Central memory CD8-positive, alpha-beta T cell (primary cell): ENCODE results near the gene FOXN3.
A peak's percentile ranks its signal among the peaks of the same experiment; 100 is the strongest.

Experiments used
- ATAC-seq: fragments of 150-1000 bp; cut with Tn5 transposase; replicated peaks from 2 replicates; pipeline ENCODE4 v1.10.0; 2022; ENCODE audit warnings: mild to moderate bottlenecking, moderate FRiP score, moderate number of reproducible peaks; ENCODE audit not compliant: poor library complexity, severe bottlenecking; ENCODE audit errors: extremely low read depth
- DNase-seq, 2 donors: peaks; one replicate each; pipeline ENCODE4 v3.0.0; 2021; ENCODE audit warnings: low spot score in 2 of 2
- H3K27ac Mint-ChIP-seq: one replicate; pipeline ENCODE4 v1.8.0; 2022; ENCODE audit warnings: low read depth, mild to moderate bottlenecking, moderate library complexity, mixed read lengths
- H3K27me3 Mint-ChIP-seq: one replicate; pipeline ENCODE4 v1.8.0; 2022; ENCODE audit warnings: mixed read lengths
- H3K36me3 Mint-ChIP-seq: one replicate; pipeline ENCODE4 v1.8.0; 2022; ENCODE audit warnings: mild to moderate bottlenecking, moderate library complexity, mixed read lengths; ENCODE audit not compliant: insufficient read depth
- H3K4me1 Mint-ChIP-seq: one replicate; pipeline ENCODE4 v1.8.0; 2022; ENCODE audit warnings: mixed read lengths
- H3K4me3 Mint-ChIP-seq: one replicate; pipeline ENCODE4 v1.8.0; 2022; ENCODE audit warnings: mild to moderate bottlenecking, moderate library complexity, mixed read lengths
- H3K9me3 Mint-ChIP-seq: one replicate; pipeline ENCODE4 v1.8.0; 2022; ENCODE audit warnings: mixed read lengths

The FOXN3 gene

DNA sequence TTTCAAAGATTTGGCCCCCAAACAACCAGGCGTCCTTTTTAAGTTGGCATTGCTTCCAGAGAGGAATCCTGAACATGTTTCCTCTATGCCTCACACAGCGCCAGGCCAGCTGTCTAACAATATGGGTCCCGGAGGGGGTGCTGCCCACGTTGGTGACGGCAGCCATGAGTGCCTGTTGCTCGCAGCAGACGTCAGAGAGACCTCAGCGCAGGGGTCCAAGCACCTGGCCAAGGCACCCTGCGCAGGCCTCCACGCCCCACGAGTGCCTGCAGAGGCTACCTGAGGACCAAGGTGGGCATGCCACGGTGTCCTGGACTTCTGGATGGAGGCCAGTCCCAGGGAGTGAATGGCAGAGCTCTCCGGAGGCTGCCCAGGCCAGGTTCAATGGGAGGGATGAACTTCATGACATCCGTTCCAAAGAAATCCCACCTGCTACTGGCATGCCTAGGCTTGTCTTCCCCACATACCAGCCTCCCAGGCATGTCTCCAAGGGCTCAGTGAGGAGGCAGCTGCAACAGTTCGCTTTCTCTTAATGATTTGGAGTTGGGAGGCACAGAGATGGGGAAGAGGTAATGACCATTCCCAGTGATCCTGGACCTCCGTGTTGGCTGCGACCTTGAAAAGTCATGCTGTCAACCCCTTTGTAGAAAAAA lies 11.6 kb upstream of the FOXN3 start:
- Mint-ChIP-seq H3K4me1 (peaks cover 37% of the 10 kb centered on the region), H3K4me3 (peak overlapping the region; percentile 78), H3K9me3 (no peaks in the 10 kb centered on the region), H3K27me3 (no peaks in the 10 kb centered on the region), H3K36me3 (peaks cover 9% of the 10 kb centered on the region), H3K27ac (peak overlapping the region; percentile 94)
- no peak for DNase-seq
- no peak for ATAC-seq

DNA sequence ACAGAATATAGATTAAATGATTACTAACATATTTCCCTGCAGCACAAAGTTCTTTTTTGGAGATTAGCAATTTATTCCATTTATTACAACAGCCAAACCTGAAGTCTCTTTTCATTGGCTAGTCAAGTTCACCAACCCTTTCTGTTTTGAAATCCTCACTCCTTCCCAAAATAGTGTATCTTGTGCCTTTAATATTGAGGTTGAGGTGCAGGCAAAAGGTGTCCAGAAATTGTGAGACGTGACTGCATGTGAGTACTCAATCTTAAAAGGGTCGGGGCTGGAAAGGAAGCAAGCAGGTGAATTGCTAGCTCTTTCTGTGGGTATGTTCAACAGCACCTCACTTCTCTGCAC lies 11.1 kb upstream of the FOXN3 start:
- no peaks in the 10 kb centered on the region for H3K9me3 Mint-ChIP-seq
- H3K36me3 Mint-ChIP-seq: peaks cover 9% of the 10 kb centered on the region
- peaks cover 41% of the 10 kb centered on the region for H3K4me1 Mint-ChIP-seq
- H3K4me3 Mint-ChIP-seq: no peak overlapping the region
- DNase-seq (no peak), ATAC-seq (no peak)
- H3K27ac Mint-ChIP-seq: no peak overlapping the region
- H3K27me3 Mint-ChIP-seq: no peaks in the 10 kb centered on the region

DNA sequence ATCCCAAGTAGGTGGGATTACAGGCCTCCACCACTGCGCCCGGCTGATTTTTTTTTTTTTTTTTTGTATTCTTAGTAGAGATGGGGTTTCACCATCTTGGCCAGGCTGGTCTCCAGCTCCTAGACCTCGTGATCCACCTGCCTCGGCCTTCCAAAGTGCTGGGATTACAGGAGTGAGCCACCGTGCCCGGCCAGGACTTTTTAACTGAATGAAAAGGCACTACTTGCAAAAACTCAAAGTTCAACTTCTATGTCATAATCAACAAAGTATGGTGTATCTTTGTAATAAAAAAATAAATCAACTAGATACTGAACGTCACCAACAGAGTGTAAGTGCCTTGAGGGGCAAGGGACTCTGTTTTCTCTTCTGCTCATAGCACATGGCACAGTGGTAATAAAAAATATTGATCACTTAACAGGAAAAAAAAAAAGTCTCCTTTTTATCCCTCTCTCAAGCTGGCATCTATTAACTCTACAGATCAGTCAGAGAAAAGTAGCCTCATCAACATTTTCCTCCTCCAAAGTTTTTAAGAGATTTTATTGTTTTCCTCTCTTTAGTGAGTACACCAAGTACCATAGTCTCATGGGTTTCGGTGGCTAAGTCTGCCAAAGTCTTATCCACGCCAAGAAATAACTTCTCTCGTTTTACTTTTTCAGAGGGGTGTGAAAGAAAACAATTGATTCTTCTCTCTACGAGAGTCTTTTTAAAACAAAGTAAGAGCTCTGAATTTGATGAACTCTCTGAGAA lies 10.6 kb upstream of the FOXN3 start:
- ATAC-seq (no peak), DNase-seq (no peak)
- Mint-ChIP-seq H3K4me3 (peak overlapping the region; percentile 20), H3K9me3 (no peaks in the 10 kb centered on the region), H3K27ac (no peak overlapping the region), H3K27me3 (no peaks in the 10 kb centered on the region), H3K36me3 (peaks cover 9% of the 10 kb centered on the region), H3K4me1 (peaks cover 43% of the 10 kb centered on the region)

DNA sequence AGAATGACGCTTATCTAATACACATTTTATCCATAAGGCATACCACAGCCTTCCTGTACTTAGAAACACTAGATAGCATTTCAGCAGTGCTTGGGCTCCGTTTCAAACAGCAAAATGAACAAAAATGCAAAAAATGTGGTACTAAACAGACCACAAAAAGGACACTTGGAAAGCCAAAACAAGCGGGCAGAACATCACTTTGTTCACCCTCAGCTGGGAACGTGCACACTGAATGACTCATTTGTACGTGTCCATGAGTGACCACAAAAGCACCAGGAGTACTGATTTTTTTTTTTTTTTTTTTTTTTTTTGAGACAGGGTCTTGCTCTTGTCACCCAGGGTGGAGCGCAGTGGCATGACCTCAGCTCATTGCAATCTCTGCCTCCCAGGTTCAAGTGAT lies 8.9 kb upstream of the FOXN3 start:
- Mint-ChIP-seq H3K4me1 (peaks cover 38% of the 10 kb centered on the region), H3K27me3 (no peaks in the 10 kb centered on the region), H3K27ac (no peak overlapping the region), H3K36me3 (peaks cover 9% of the 10 kb centered on the region), H3K9me3 (no peaks in the 10 kb centered on the region), H3K4me3 (no peak overlapping the region)
- DNase-seq: no peak
- no peak for ATAC-seq

DNA sequence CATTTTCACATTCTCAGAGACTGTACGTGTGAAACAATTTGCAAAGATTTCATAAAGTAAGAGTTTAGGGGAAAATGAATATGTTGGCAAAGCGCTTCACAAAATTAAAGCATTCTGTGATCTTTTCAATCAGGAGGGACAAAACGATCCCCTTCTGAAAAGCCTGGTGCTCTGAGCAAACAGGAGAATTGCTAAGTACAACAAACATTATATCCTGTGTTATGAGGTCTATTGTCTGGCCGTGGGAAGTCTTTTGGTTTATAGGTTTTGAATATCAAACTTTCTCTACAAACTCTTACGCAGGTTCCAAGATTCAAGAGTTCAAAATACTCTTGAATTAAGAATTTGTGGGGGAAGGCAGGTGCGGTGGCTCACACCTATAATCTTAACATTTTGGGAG lies 7.2 kb upstream of the FOXN3 start:
- Mint-ChIP-seq H3K4me1 (peaks cover 37% of the 10 kb centered on the region), H3K27me3 (no peaks in the 10 kb centered on the region), H3K4me3 (no peak overlapping the region), H3K27ac (no peak overlapping the region), H3K9me3 (no peaks in the 10 kb centered on the region), H3K36me3 (peaks cover 5% of the 10 kb centered on the region)
- no peak for ATAC-seq
- DNase-seq: no peak

DNA sequence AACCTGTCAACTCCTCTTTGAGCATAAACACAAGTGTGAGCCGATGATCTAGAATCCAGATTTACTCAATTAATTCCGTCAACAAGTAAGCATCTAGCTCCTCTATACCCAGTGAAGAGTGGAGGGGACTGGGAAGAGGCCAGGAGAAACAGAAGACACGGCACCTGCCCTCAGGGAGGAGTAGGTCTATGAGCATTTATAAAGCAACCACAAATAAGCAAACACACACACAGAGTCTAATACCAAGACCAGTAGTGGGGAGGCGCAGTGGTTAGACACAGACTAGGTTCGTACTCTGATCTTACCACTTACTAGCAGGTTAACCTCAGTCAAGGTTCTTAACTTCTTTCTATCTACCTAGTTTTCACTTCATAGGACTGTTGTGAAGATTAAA lies 5.9 kb upstream of the FOXN3 start:
- no peak for ATAC-seq
- H3K4me1 Mint-ChIP-seq: peaks cover 46% of the 10 kb centered on the region
- no peak for DNase-seq
- H3K27ac Mint-ChIP-seq: no peak overlapping the region
- H3K27me3 Mint-ChIP-seq: no peaks in the 10 kb centered on the region
- H3K36me3 Mint-ChIP-seq: peaks cover 8% of the 10 kb centered on the region
- H3K4me3 Mint-ChIP-seq: no peak overlapping the region
- no peaks in the 10 kb centered on the region for H3K9me3 Mint-ChIP-seq

DNA sequence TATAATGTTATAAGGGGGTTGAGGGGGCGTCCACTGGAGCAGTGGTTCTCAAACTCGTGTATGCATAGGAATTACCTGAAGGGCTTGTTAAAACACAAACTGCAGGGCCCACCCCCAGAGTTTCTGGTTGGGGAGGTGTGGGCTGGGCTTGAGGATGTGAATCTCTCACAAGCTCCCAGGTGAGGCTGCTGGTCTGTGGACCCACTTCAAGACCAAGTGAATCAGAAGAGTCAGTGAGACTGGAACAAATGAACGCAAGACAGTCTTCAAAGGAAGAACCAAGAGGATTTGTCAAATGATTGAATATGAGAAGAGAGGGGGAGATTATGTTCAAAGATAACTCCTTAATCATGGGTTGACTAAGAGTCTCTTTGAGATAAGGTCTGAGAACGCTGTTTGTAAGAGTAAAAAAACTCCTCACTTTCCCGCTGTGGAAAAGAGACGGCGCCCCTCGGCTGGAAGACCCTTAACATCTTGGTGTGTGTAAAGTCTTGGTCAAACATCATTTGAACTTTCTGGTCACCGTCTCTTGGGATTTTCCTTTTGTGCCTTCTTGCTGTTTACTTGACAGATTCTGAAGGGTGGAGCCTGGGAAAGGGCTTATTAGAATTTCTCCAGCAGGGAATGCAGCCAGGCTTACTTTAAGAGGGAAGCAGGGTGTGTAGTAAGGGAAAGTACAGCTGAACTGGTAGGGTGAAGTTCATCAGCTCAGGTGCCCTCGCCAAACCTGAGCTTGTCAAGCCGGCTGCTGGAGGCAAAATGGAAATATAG lies 5.3 kb upstream of the FOXN3 start:
- DNase-seq (no peak), ATAC-seq (no peak)
- H3K4me1 Mint-ChIP-seq: peaks cover 51% of the 10 kb centered on the region
- H3K27ac Mint-ChIP-seq: no peak overlapping the region
- H3K4me3 Mint-ChIP-seq: no peak overlapping the region
- H3K27me3 Mint-ChIP-seq: no peaks in the 10 kb centered on the region
- H3K36me3 Mint-ChIP-seq: peaks cover 14% of the 10 kb centered on the region
- no peaks in the 10 kb centered on the region for H3K9me3 Mint-ChIP-seq

DNA sequence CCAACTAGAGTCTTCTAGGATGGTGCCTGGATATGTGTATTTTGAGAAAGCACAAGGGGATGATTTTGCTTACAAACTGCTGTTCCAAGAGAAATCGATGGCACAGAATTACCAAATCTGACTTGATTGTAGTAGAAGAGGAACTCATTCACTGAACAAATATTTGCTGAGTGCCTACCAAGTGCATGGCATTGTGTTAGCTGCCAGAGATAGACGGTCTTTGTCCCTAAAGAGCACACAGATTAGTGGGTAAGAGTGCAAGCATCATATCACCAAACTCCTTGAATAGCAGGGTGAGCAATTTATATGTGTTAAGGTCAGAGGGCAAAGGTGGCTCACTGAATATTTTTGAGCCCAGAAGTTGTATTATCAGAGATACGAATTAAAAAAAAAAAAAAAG lies 3.5 kb upstream of the FOXN3 start:
- Mint-ChIP-seq H3K27ac (no peak overlapping the region), H3K4me3 (no peak overlapping the region), H3K9me3 (no peaks in the 10 kb centered on the region), H3K36me3 (peaks cover 24% of the 10 kb centered on the region), H3K27me3 (no peaks in the 10 kb centered on the region), H3K4me1 (peaks cover 58% of the 10 kb centered on the region)
- no peak for ATAC-seq
- DNase-seq: no peak

DNA sequence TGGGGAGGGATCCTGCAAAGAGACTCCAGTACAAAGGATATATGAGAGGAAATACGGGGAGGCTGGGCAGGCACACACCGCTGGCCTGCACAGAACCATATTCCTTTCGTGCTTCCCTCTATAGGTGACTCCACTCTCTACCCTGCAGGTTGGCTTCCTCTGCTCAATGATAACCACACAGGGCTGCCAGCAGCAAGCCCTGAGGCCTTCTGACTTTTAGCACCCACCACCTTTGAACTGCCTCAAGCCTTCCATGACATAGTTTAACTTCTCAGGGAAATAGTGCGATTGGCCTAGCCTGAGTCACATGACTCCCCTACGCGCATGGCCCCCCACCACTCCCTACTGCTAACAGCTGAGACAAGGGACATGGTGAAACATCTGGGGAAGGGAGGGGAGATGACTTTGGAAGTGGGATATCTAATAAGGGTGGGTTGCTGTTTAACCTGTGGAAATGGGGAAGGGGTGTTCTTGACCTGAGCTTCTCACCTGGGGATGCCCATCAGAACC lies 3.0 kb upstream of the FOXN3 start:
- Mint-ChIP-seq H3K9me3 (no peaks in the 10 kb centered on the region), H3K4me1 (peaks cover 63% of the 10 kb centered on the region), H3K27me3 (no peaks in the 10 kb centered on the region), H3K27ac (no peak overlapping the region), H3K36me3 (peaks cover 26% of the 10 kb centered on the region), H3K4me3 (no peak overlapping the region)
- ATAC-seq (no peak), DNase-seq (no peak)

DNA sequence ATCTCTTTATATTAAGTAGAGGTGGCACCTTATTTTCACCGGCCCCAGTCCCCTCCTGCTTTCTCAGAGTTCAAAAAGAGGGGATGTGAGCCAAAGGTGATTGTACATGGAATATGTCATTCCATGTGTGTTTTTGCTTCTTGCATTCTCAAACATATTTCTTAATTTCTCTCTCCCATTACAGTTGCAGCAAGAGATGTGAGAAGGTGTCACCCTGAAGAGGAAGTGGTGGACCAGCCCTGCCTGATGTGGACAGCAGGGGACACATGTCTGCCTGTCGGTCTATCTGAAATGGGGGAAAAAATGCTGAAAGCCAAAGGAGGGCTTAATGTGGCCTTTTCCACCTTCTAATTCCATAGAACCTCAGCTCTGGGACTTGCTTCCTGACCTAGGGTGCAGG lies 1.9 kb upstream of the FOXN3 start:
- H3K9me3 Mint-ChIP-seq: no peaks in the 10 kb centered on the region
- ATAC-seq (no peak), DNase-seq (no peak)
- H3K27me3 Mint-ChIP-seq: no peaks in the 10 kb centered on the region
- peak overlapping the region; percentile 29 for H3K4me3 Mint-ChIP-seq
- H3K36me3 Mint-ChIP-seq: peaks cover 26% of the 10 kb centered on the region
- no peak overlapping the region for H3K27ac Mint-ChIP-seq
- H3K4me1 Mint-ChIP-seq: peaks cover 59% of the 10 kb centered on the region

DNA sequence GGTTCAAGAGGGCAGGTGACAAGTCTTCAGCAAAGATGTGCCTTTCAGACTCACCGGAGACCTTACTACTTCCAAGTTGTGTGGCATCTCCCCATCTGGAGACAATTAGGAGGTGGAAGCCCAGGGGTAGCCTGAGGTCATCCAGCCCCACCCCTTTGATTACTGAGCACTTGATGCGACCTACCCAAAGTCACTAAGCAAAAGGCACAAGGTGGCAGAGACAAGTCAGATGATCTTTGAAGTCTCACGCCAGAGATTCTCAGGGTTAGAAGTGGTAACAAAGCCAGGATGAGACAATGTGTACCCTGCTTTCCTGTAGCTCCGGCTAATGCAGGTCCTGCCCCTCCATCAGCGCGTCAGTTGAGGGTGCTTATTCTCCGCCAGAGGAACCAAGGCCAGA lies 1.4 kb upstream of the FOXN3 start:
- Mint-ChIP-seq H3K4me3 (peak overlapping the region; percentile 90), H3K36me3 (peaks cover 26% of the 10 kb centered on the region), H3K27ac (peak overlapping the region; percentile 89), H3K9me3 (no peaks in the 10 kb centered on the region), H3K27me3 (no peaks in the 10 kb centered on the region), H3K4me1 (peaks cover 55% of the 10 kb centered on the region)
- DNase-seq (no peak), ATAC-seq (no peak)

DNA sequence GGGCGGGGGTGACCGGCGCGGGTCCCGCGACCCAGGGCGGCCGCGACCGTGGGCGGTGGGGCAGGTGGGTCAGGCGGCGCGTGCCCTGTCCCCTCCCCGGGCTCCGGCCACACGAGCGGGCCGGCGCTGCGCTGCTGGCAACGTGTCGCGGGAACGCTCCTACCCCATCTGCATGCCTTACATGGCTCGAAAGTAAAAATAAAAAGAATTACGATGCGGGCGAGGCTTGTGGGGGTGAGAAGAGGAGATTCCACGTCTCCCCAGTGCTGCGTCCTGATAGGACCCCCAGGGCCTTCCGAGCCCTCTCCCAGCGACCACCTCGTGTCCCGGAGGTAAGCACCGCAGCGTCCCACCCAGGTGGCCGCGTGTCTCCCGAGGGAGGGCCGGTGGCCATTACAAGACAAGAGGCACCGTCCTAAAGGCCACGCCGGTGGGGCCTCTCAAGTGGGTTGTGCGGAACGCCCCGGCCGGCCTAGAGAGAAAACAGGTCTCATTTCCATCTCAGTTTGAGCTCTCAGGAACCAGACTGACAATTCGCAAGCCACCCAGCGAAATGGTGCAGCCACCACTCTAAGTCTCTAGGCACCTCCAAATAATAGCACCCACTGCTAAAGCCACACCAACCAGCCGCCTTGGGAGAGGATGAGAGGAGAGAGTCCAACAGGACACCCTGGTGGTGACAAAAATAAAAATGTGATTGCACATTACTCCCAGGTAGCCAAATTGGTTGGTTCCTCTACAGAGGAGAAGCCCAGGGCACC lies 612 bp upstream of the FOXN3 start:
- DNase-seq (peak; percentile 36 to 52), ATAC-seq (peak; percentile 54)
- Mint-ChIP-seq H3K9me3 (no peaks in the 10 kb centered on the region), H3K36me3 (peaks cover 29% of the 10 kb centered on the region), H3K27me3 (no peaks in the 10 kb centered on the region), H3K27ac (peak overlapping the region; percentile 89), H3K4me1 (peaks cover 57% of the 10 kb centered on the region), H3K4me3 (peak overlapping the region; percentile 90)
